Subcutaneous adipose tissue (tissue), 4 donors: ENCODE data around the gene ITGAD. TPM values are rescaled to one million over a fixed set of nuclear protein-coding genes. Genes with fewer than 3 reads are reported as not detected.

Experiments
- CTCF ChIP-seq: fragments of 450-650 bp; IDR thresholded peaks from one replicate; pipeline ENCODE4 v1.5.1; 2016; ENCODE audit warnings: low read depth, mild to moderate bottlenecking, control low read depth, antibody characterized with exemption, moderate library complexity
- total RNA-seq, 4 donors: library from RNA; depleted of rRNA; stranded (reverse); fragments of >200 nt; gene quantifications; one replicate each; pipeline ENCODE4 v1.1.0, GENCODE V29; 2016

Gene ITGAD
- total RNA-seq, 4 donors from 2014 or later: 0.22 to 0.68 (median 0.65) TPM; not detected in 1

DNA sequence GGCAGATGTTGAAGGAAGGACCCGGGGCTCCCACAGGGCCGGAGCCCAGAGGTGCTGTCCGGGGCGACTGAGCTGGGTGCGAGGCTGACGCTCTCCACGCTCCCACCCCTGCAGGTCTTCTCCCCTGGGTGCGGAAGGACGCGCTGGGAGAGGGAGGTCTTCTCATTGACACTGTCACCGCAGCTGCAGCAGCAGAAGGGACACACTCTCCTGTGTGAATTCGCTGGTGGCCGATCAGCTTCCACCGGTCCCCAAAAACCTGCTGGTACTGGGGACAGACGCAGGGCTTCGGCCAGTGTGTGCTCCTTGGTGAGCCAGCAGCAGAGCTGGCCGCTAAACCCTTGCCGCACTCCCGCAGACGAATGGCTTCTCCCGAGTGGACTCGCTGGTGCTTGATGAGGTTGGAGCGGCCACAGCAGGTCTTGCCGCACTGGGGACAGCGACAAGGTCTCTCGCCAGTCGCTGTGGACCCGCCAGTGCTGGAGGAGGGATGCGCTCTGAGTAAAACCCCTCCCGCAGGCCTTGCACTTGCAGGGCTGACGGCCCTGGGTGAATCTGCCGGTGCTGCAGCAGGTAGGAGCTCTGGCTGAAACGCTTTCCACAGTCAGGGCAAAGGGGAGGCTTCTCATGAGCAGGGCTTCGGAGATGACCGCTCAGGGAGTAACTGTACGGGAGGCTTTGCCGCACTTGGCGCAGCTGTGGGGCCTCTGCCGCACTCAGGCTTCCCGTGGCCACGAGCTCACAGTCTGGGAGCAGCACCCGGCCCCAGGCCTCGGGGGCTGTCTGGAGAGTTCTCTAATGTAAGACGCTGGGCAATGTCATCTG is 43.3 kb downstream of the ITGAD start:
- TF ChIP-seq CTCF: no peak

GRCh38 chr16:31438414-31438813 is 45.3 kb downstream of the ITGAD start:
- no peak for TF ChIP-seq CTCF

- no peak for TF ChIP-seq CTCF
These were observed 46.4 kb downstream of the ITGAD start for GRCh38 chr16:31439519-31439918.

DNA sequence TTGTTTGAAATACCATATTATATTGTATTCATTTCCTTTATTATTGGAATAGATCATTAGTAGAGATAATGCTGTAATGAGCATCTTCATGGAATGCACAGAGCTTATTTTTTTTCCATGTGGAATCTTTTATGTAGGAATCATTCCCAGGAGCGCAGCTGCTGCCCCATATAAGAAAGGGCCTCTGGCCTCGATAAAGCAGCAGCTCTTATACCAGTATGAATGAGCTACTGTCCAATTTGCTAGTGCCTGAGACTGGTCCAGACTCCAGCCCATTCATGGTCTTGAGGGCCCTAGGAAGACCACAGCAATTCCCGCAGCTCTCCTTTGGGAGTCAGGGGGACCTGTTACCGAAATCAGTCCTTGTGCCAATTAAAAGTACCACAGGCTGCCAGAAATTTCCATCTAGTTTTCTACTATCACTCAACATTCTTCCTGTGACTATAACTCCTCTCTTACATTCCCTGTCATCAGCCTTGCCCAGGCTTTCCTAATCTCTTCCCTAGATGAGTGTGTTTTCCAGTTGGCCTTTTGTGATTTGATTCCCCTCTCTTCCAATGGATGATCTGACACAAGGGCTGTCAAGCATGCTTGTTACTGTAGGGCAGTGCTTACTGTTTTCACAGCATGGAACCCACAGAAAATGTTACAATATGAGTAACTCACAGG is 47.5 kb downstream of the ITGAD start:
- TF ChIP-seq CTCF: no peak

GRCh38 chr16:31441956-31442355 is 48.8 kb downstream of the ITGAD start:
- TF ChIP-seq CTCF: no peak

DNA sequence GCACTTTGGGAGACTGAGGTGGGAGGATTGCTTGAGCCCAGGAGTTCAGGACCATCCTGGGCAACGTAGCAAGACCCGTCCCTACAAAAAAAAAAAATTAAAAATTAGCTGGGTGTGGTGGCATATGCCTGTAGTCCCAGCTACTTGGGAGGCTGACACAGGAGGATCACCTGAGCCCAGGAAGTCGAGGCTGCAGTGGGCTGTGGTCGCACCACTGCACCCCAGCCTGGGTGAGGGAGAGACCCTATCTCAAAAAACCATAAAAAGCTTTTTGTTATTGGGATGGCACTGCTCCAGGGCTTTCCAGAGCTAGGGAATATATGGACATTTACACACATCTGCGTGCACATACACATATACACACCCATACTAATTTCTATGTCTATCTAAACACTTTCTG is 58.1 kb downstream of the ITGAD start:
- no peak for TF ChIP-seq CTCF

GRCh38 chr16:31451681-31452351 is 58.7 kb downstream of the ITGAD start:
- TF ChIP-seq CTCF: no peak
